Choroid plexus epithelial cell (primary cell): ENCODE measurements around the gene SIDT2.
"Not testable (repeated sequence)": the region's sequence is repeated elsewhere in the genome, so short reads cannot be mapped to it uniquely, and the experiment has no call there.

Experiments
- DNase-seq: peaks from one replicate; pipeline ENCODE4 v3.0.0-alpha.2; 2010; ENCODE audit warnings: low read depth
- H3K4me3 ChIP-seq: 2 replicates; pipeline ENCODE4 v1.5.1; 2011; ENCODE audit warnings: low read depth, mild to moderate bottlenecking, control low read depth, low read length, moderate library complexity
- TF ChIP-seq, protein P1 (sequence below): conservative IDR thresholded peaks from 2 replicates; pipeline ENCODE4 v1.5.1; 2011; ENCODE audit warnings: low read depth, mild to moderate bottlenecking, control low read depth, inconsistent platforms, low read length, moderate library complexity

The SIDT2 gene

GRCh38 chr11:117180661-117181585 is 2.4 kb downstream of the SIDT2 start:
- TF ChIP-seq, protein P1, sequence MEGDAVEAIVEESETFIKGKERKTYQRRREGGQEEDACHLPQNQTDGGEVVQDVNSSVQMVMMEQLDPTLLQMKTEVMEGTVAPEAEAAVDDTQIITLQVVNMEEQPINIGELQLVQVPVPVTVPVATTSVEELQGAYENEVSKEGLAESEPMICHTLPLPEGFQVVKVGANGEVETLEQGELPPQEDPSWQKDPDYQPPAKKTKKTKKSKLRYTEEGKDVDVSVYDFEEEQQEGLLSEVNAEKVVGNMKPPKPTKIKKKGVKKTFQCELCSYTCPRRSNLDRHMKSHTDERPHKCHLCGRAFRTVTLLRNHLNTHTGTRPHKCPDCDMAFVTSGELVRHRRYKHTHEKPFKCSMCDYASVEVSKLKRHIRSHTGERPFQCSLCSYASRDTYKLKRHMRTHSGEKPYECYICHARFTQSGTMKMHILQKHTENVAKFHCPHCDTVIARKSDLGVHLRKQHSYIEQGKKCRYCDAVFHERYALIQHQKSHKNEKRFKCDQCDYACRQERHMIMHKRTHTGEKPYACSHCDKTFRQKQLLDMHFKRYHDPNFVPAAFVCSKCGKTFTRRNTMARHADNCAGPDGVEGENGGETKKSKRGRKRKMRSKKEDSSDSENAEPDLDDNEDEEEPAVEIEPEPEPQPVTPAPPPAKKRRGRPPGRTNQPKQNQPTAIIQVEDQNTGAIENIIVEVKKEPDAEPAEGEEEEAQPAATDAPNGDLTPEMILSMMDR, result peak; percentile 90
- H3K4me3 ChIP-seq, result no peak overlapping the region
- peak; percentile 88 for DNase-seq

DNA sequence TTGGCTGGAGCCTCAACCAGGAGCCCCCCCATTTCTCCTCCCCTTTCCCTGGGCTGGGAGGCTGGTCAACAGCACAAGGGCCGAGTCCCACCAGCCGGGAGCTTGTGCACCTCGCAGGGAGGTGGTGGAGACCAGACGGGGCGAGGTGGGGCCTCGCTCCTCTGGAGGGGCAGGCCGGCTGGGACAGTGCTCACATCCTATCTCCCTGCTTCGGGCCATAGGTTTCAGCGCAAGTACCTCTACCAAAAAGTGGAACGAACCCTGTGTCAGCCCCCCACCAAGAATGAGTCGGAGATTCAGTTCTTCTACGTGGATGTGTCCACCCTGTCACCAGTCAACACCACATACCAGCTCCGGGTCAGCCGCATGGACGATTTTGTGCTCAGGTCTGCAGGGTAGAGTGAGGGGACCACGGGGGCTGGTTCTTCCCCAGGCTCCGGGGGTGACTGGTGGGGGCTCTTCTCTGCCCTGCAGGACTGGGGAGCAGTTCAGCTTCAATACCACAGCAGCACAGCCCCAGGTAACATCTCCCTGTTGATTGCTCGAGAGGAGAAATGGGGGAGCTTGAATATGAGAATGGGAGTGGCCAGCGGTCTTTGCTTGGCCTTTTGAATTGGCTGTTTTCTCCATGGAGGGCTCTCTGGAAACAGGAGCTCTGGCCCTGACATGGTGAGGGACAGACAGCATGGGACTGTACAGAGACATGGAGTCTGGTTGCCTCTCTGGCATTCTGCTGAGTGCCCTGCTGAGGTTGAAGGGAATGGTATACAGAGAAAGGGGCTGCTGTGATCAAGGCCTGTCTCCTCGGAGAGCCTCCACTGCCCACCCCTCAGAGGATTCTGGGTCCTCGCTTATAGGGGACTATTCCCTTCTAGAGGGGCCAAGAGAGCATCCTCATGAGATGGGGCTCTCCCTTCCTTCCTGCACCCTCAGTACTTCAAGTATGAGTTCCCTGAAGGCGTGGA is 3.3 kb downstream of the SIDT2 start:
- TF ChIP-seq, protein P1, result no peak
- no peak for DNase-seq
- no peak overlapping the region for H3K4me3 ChIP-seq

DNA sequence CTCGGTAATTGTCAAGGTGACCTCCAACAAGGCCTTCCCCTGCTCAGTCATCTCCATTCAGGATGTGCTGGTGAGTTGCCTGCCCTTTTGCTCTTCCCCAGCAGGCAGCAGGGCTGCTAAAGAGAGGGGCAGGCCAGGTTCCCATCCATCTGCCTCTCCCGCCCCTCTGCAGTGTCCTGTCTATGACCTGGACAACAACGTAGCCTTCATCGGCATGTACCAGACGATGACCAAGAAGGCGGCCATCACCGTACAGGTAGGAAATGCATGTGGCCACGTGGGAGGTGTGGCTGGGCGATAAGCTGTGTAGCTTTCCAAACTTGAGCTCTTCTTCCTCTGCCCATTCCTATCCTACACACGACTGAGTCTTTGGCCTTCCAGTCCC is 4.0 kb downstream of the SIDT2 start:
- TF ChIP-seq, protein P1, result no peak
- DNase-seq, result no peak
- H3K4me3 ChIP-seq, result no peak overlapping the region

DNA sequence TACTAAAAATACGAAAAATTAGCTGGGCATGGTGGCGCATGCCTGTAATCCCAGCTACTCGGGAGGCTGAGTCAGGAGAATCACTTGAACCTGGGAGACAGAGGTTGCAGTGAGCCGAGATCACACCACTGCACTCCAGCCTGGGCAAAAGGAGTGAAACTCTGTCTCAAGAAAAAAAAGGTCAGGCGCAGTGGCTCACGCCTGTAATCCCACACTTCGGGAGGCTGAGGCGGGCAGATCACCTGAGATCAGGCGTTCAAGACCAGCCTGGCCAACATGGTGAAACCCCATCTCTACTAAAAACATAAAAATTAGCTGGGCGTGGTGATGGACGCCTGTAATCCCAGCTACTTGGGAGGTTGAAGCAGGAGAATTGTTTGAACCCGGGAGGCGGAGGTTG is 4.6 kb downstream of the SIDT2 start:
- H3K4me3 ChIP-seq, DNase-seq: not testable (repeated sequence)

GRCh38 chr11:117183724-117184349 is 5.3 kb downstream of the SIDT2 start:
- DNase-seq, result no peak
- no peak overlapping the region for H3K4me3 ChIP-seq
- TF ChIP-seq, protein P1, result no peak

DNA sequence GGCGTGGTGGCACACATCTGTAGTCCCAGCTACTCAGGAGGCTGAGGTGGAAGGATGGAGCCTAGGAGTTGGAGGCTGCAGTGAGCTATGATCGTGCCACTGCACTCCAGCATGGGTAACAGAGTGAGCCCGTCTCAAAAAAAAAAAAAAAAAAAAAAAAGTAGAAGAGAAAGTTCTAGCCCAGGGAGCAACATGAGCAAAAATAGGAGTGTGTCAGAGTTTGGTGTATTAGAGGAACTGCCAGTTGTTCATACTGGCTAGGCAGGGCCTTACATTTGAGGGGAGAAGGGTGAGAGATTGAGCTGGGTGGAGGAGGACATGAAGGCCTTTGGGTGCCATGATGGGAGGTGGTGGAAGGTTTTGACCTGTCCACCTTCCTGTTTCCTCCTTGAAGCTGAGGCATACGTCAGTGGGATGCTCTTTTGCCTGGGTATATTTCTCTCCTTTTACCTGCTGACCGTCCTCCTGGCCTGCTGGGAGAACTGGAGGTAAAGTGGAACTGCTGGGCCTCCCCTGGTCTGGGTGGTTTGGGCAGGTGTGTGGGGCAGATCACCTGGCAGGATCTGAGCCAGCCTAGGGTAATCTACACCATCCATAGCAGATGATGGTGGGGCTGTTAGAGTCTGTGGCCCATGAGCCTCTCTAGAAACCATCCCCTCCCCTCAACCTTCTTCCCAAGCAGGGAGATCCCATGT is 7.3 kb downstream of the SIDT2 start:
- no peak for DNase-seq
- TF ChIP-seq, protein P1, result no peak
- no peak overlapping the region for H3K4me3 ChIP-seq
